ENCODE results near the gene PPP1R9A. TPM values are rescaled to one million over a fixed set of nuclear protein-coding genes. Genes with fewer than 3 reads are reported as not detected.
"Not testable (repeated sequence)": the region's sequence is repeated elsewhere in the genome, so short reads cannot be mapped to it uniquely, and the experiment has no call there.

PPP1R9A gene
- total RNA-seq, 1 donor from 2014 or later, result 0.85 TPM

GRCh38 chr7:94998266-94999068 lies 91.1 kb downstream of the PPP1R9A start:
- no peaks in the 10 kb centered on the region for H3K9me3 ChIP-seq
- H3K4me3 ChIP-seq, result no peak overlapping the region
- TF ChIP-seq, protein P1, sequence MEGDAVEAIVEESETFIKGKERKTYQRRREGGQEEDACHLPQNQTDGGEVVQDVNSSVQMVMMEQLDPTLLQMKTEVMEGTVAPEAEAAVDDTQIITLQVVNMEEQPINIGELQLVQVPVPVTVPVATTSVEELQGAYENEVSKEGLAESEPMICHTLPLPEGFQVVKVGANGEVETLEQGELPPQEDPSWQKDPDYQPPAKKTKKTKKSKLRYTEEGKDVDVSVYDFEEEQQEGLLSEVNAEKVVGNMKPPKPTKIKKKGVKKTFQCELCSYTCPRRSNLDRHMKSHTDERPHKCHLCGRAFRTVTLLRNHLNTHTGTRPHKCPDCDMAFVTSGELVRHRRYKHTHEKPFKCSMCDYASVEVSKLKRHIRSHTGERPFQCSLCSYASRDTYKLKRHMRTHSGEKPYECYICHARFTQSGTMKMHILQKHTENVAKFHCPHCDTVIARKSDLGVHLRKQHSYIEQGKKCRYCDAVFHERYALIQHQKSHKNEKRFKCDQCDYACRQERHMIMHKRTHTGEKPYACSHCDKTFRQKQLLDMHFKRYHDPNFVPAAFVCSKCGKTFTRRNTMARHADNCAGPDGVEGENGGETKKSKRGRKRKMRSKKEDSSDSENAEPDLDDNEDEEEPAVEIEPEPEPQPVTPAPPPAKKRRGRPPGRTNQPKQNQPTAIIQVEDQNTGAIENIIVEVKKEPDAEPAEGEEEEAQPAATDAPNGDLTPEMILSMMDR (IDR thresholded peaks at IDR 0.05), result no peak
- no peak for DNase-seq (ENCODE audit: low spot score in 2 of 2)
- no peak overlapping the region for H3K27ac ChIP-seq
- H3K27me3 ChIP-seq, result no peaks in the 10 kb centered on the region
- H3K4me1 ChIP-seq, result no peaks in the 10 kb centered on the region
- intact Hi-C loops (cut with DNase I), result no loop called here
- no peaks in the 10 kb centered on the region for H3K36me3 ChIP-seq

GRCh38 chr7:94999069-94999351 lies 91.6 kb downstream of the PPP1R9A start:
- no peak for DNase-seq (ENCODE audit: low spot score in 2 of 2)
- no peak overlapping the region for H3K27ac ChIP-seq
- no peaks in the 10 kb centered on the region for H3K4me1 ChIP-seq
- no peaks in the 10 kb centered on the region for H3K27me3 ChIP-seq
- TF ChIP-seq, protein P1 (IDR thresholded peaks at IDR 0.05), result no peak
- intact Hi-C loops (cut with DNase I), result no loop called here
- H3K9me3 ChIP-seq, result no peaks in the 10 kb centered on the region
- H3K4me3 ChIP-seq, result no peak overlapping the region
- H3K36me3 ChIP-seq, result no peaks in the 10 kb centered on the region

DNA sequence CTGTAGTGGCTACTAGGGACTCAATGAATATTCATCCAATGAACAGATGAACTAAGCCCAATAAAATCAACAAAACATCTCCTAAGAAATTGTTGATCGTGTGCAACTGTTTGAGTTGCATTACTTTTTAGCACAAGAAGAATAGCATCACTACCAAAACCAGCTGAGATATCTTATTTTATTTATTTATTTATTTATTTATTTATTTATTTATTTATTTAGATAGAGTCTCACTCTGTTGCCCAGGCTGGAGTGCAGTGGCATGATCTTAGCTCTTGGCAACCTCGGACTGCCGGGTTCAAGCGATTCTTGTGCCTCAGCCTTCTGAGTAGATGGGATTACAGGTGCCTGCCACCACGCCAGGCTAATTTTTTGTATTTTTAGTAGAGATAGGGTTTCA lies 92.2 kb downstream of the PPP1R9A start:
- H3K9me3 ChIP-seq; H3K27ac ChIP-seq; H3K27me3 ChIP-seq; DNase-seq (ENCODE audit: low spot score in 2 of 2); H3K36me3 ChIP-seq; H3K4me1 ChIP-seq; intact Hi-C loops (cut with DNase I); H3K4me3 ChIP-seq: not testable (repeated sequence)

DNA sequence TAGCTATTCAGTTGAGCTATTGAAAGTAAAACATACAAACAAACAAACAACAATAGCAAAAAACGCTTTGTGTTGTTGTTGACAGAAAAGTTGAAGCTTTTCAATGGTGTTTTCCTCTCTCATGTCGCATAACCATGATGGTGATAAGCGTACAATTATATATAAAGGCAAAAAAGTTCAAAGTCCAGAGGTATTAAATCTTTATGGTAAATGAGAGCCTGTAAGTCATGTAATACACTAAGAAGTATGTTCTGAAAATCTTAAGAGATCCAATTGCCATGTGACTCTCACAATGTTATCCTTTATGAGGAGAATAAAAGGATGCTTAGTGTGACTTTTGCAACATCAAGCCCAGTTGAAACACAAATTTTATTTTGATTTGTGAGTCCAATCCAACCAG lies 93.9 kb downstream of the PPP1R9A start:
- TF ChIP-seq, protein P1 (IDR thresholded peaks at IDR 0.05), result no peak
- intact Hi-C loops (cut with DNase I), result no loop called here
- H3K36me3 ChIP-seq, result no peaks in the 10 kb centered on the region
- no peaks in the 10 kb centered on the region for H3K27me3 ChIP-seq
- no peak overlapping the region for H3K4me3 ChIP-seq
- no peak for DNase-seq (ENCODE audit: low spot score in 2 of 2)
- H3K27ac ChIP-seq, result no peak overlapping the region
- no peaks in the 10 kb centered on the region for H3K9me3 ChIP-seq
- no peaks in the 10 kb centered on the region for H3K4me1 ChIP-seq

- Histone ChIP-seq H3K4me1 (no peaks in the 10 kb centered on the region), H3K27ac (no peak overlapping the region), H3K9me3 (no peaks in the 10 kb centered on the region), H3K27me3 (no peaks in the 10 kb centered on the region), H3K4me3 (no peak overlapping the region), H3K36me3 (no peaks in the 10 kb centered on the region)
- DNase-seq (ENCODE audit: low spot score in 2 of 2), result no peak
- TF ChIP-seq, protein P1 (IDR thresholded peaks at IDR 0.05), result no peak
- intact Hi-C loops (cut with DNase I), result no loop called here
Measured at GRCh38 chr7:95001815-95002561, 94.6 kb downstream of the PPP1R9A start.

- no peak for DNase-seq (ENCODE audit: low spot score in 2 of 2)
- Histone ChIP-seq H3K9me3 (no peaks in the 10 kb centered on the region), H3K4me1 (no peaks in the 10 kb centered on the region), H3K36me3 (no peaks in the 10 kb centered on the region), H3K27me3 (no peaks in the 10 kb centered on the region), H3K4me3 (no peak overlapping the region), H3K27ac (no peak overlapping the region)
- TF ChIP-seq, protein P1 (IDR thresholded peaks at IDR 0.05), result no peak
- intact Hi-C loops (cut with DNase I), result no loop called here
Measured at GRCh38 chr7:95002775-95003174, 95.4 kb downstream of the PPP1R9A start.

Measured in ascending aorta (tissue), 2 donors.